Activated gamma-delta T cell treated with anti-CD3 and anti-CD28 coated beads, Interleukin-2, amount 50 U/mL, for 16 hours (primary cell): ENCODE results near the gene VEGFD.

Experiments used
- DNase-seq: peaks from one replicate; pipeline ENCODE4 v3.0.0-alpha.2; 2020; ENCODE audit warnings: low read depth

VEGFD gene

DNA sequence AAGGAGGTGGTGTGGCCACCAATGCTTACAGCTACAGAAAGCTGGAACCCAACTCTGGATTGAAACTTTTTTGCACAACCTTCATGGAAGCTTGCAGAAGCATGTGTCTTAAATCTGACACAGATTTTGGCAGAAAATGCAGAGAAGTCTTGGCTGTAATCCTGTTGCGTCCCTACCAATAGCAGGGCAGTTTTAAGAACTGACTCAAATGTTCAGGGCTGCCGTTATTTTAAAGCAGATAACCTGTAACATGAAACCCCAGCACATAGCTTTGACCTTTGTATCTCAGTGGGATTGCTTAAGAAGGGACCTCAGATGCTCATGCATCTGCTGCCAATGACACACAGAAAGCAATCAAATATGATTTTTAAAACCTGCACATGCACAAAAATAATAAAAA is at the start of gene VEGFD:
VEGFD (minus strand) TSS at position 110 of the 400 bp plus-strand sequence. CDS start 467 bp downstream, outside the sequence.
- no peak for DNase-seq

GRCh38 chrX:15430584-15430983 is 46.4 kb upstream of the VEGFD start:
- DNase-seq, result no peak

- DNase-seq, result no peak
Measured at GRCh38 chrX:15430076-15430475, 45.9 kb upstream of the VEGFD start.

- no peak for DNase-seq
Measured at GRCh38 chrX:15425024-15425423, 40.8 kb upstream of the VEGFD start.

DNA sequence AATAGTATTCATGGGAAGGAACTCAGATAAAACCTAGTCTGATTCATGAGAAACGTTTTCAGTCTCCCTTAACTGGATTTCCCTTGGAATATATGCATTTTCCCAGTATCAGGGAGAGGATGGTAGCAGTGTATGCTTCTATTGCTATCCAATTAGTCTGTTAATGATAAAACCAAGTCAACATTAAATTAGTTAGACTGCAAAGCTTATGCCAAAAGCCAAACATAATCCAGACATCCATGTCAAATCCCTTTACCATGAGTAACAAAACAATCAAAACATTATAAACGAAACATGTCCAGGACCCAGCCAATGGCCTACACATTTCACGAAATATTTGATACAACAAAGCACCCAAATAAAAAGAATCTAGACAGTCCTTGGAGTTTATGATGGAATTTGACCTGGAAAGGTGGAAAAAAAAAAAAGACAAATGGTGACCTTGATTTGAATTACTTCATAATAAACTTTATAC is 34.5 kb upstream of the VEGFD start:
- no peak for DNase-seq

DNA sequence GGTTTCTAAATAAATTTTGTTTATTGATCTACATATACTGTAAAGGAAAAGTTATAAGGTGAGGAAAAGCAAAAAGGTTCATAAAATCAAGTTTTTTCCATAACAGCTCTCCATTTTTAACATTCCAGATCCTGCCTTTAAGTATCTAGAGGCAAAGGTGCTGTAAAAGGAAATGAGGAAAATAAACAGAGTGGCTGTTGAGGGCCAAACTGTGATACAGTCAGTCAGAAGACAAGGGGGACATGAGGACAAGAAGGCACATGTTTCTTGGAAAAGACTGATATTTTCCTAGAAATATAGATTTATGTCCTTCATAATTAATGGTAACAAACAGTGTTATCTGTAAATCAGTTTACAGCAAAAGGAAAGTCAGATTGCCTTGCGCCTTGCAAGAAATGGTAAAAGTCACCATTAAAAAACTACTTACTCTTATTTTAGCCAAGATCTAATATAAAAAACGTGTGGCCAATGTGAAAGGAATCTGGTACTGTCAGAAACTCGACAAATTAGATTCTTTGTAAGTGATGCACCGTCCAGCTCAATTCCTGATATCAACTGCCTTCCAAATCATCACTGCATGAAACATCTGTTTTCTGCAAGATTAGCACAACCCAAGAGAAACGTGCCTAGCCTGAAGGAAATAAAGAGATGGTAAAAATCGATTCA is 34.0 kb upstream of the VEGFD start:
- no peak for DNase-seq

DNA sequence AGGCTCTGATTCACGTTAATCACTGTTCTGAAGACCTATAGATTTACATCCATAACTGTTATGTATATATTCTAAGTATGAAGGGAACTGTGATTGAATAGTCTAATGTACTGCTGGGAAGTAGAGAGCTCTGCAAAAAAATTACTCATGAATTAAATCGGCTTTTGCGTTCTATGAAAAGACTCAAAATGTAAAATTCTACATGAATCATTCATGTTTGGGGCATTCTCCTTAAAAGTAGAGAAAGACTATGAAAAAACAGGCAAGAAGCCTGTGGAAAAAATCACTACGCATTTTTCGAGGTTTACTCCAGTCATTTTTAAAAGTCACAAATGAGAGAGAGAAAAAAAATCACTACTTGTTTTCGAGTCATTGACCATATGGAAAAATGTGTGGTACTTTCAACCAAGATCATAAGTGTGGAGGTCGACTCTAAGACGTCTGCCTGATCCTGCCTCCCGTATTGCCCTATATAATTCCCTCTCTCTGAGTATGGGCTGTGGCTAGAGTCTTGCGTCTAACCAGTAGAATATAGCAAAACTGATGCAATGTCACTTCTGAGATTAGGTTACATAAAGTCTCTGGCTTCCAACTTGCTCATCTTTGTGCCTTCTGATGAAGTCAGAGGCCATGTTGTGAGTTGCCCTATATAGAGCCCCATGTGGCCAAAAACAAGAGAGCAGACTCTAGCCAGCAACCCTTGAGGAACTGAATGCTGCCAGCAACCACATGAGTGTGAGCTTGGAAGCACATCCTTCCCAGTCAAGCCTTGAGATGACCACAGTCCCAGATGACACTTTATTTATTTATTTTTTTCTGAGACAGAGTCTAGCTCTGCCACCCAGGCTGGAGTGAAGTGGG is 32.1 kb upstream of the VEGFD start:
- DNase-seq, result no peak

- no peak for DNase-seq
Measured at GRCh38 chrX:15413101-15413500, 28.9 kb upstream of the VEGFD start.

GRCh38 chrX:15410947-15411346 is 26.7 kb upstream of the VEGFD start:
- no peak for DNase-seq

DNA sequence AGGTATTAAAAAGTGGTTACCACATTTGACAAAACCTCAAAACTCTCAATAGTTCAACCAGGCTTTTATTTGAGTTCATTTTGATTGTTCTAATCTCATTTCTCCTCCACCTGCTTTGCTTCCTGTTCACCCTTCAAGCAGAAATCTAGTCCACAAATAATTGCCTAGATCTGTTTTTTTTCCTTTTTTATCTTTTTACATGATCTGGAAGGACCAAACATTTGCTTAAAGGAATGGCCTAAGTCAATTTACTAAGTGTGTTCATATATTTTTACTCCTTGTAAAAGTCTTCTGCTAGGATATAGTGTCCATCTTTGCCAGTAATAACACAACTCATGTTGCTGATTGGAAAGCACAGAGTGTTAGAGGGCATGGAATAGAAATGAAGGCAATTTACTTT is 26.2 kb upstream of the VEGFD start:
- DNase-seq, result no peak

GRCh38 chrX:15405846-15406245 is 21.6 kb upstream of the VEGFD start:
- DNase-seq, result no peak

DNA sequence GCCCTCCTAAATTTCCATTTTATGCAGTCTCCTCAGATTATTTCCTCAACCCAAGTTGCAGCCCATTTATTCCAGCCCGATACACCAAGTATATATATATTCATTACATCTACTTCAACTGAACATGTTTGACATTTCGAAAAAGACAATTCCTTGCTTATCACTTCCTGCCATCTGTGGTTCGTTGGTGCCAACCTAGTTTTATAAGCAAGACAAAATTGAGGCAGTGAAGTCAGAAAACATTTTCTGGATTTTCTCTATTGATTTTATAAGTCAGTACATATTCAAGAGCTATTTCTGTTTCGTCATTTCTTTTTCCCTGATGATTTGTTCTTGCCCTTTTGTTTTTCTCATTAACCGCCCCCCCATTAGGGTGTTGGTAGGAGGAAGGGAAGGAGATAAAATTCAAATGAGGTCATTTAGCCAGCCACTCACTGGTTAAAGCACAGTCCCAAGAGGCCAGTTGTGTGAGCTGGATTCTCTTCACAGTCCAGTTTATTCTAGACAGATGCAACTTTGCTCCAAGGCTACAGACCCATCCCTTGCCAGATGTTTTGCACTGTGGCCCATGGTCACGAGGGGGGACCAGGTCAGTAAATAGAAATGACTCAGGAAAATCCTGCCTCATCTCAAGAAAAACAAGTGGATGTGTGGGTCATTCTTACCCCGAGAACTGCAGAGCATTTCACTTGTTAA is 20.3 kb upstream of the VEGFD start:
- DNase-seq, result no peak

- DNase-seq, result no peak
Measured at GRCh38 chrX:15401378-15401777, 17.2 kb upstream of the VEGFD start.

DNA sequence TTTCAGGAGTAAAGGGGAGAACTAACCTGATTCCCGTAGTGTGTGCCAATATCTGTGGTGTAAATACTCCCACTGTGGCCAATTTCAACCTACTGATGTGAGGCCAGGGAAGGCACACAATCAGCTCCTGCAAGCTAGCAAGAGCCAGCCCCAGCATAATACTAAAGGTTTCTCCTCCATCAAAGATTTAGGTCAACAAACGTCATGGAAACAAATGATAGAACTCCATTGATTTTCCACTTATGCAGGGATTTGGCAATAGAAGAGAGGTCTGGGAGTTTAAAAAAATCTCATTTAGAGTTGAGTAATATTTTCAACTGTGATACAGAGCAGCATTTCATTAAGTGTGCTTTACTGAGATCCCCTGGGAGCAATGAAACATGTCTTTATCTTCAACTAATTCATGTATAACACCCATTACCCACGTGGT is 15.8 kb upstream of the VEGFD start:
- DNase-seq, result no peak

GRCh38 chrX:15398874-15399273 is 14.7 kb upstream of the VEGFD start:
- DNase-seq, result no peak

- no peak for DNase-seq
Measured at GRCh38 chrX:15395789-15396188, 11.6 kb upstream of the VEGFD start.

DNA sequence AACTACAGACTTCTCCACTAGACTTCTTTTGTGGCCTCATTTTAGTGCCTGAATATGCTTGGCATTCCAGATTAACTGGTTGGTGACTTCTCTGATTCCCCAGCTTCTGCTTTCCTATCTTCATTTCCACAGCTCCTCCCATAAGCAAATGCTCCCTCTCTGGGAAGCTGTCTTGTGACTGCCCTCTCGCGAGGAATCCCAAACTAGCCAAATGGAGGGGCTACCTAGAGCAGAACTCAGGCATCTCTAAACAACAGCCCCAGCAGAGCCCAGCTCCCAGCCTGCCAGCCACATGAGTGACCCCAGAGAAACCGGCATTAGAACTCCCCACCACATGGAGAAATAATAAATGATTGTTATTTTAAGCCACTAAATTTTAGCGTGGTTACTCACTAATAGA is 7.6 kb upstream of the VEGFD start:
- DNase-seq, result no peak

GRCh38 chrX:15382813-15383212 is 1.4 kb downstream of the VEGFD start:
- no peak for DNase-seq

DNA sequence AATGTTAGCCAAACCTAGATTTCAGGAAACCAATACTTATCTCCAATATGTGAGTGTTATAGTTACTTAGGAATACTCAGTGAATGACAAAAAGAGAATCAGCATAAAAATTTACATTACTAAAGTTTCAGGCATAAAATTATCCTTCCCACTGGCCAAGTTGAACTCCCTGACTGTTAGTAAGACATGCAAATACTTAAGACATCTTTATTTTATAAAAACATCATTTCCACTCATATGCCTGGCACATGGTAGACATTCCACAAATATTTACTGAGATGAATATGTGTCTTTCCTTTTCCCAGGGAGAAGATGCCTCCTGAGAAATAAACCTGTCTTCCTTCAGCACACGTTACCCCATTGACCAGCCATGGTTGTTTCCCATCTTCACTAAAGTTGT is 7.3 kb downstream of the VEGFD start:
- DNase-seq, result no peak

DNA sequence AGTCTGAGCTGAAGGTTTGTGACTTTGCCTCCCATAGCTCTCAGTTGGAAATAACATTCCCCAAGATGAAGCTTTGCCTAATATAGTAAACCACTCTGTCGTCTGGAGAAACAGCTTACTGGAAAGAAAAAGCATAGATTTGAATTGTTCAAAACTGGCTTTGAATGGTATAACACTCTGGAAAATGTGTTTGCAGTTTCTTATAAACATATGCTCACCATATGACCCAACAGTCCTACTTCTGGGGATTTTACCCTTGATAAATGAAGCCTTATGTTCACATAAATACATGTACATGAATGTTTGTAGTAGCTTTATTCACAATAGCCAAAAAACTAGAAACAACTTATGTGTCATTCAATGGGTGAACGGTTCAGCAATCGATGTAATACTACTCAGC is 10.2 kb downstream of the VEGFD start:
- no peak for DNase-seq

GRCh38 chrX:15366506-15367352 is 17.5 kb downstream of the VEGFD start:
- DNase-seq, result no peak

DNA sequence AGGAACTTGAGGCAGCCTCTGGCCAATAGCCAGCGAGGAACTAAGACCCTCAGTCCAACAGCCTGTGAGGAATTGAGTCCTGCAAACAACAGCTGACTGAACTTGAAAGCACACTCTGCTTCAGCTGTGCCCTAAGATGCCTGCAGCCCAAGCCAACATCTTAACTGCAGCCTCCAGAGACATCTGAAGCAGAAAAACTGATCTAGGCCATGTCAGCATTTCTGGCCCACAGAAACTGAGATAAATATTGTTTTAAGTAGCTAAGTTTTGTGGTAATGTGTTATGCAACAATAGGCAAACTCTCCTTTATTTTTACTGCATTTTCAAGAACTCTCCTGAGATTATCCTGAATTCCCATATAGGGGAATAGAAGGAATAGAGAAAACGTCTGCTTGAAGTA is 24.5 kb downstream of the VEGFD start:
- DNase-seq, result no peak
